8988T (cell line): ENCODE results near the gene TYROBP.

Source experiments
- DNase-seq: peaks from one replicate; pipeline ENCODE4 v3.0.0; 2011

TYROBP gene

GRCh38 chr19:35869327-35870123, 38.6 kb downstream of the TYROBP start:
- DNase-seq: peak; percentile 89

GRCh38 chr19:35868823-35869326, 39.2 kb downstream of the TYROBP start:
- DNase-seq: no peak

- peak; percentile 83 for DNase-seq
Observed at GRCh38 chr19:35868172-35868822, 39.8 kb downstream of the TYROBP start, which contains the start of gene APLP1. TSS of gene APLP1 (plus strand) at chr19:35868574. CDS start at chr19:35868637, 63 bp downstream.

GRCh38 chr19:35863018-35863417, 45.1 kb downstream of the TYROBP start:
- DNase-seq: no peak

- DNase-seq: no peak
Observed at GRCh38 chr19:35862528-35862927, 45.6 kb downstream of the TYROBP start.

GRCh38 chr19:35861640-35862160, 46.4 kb downstream of the TYROBP start:
- no peak for DNase-seq

GRCh38 chr19:35860818-35861639, 47.1 kb downstream of the TYROBP start:
- DNase-seq: no peak

- DNase-seq: no peak
Observed at GRCh38 chr19:35860436-35860817, 47.7 kb downstream of the TYROBP start.

- DNase-seq: no peak
Observed at GRCh38 chr19:35859414-35859813, 48.7 kb downstream of the TYROBP start.

- DNase-seq: no peak
Observed at GRCh38 chr19:35858311-35858710, 49.8 kb downstream of the TYROBP start.

GRCh38 chr19:35856546-35857149, 51.4 kb downstream of the TYROBP start, which contains the start of gene KIRREL2:
TSS of gene KIRREL2 (plus strand) at chr19:35856911. CDS start at chr19:35857120, 209 bp downstream.
- peak; percentile 96 for DNase-seq
